NCI-H146 treated with DMSO at 0.1 percent for 48 hours (cell line): ENCODE measurements around the gene APH1A.
"Not testable (repeated sequence)": the region's sequence is repeated elsewhere in the genome, so short reads cannot be mapped to it uniquely, and the experiment has no call there.

Source experiments
- DNase-seq: peaks from one replicate; lab custom pipeline; 2025; ENCODE audit not compliant: unreplicated experiment; lab: John Stamatoyannopoulos, UW

The APH1A gene

DNA sequence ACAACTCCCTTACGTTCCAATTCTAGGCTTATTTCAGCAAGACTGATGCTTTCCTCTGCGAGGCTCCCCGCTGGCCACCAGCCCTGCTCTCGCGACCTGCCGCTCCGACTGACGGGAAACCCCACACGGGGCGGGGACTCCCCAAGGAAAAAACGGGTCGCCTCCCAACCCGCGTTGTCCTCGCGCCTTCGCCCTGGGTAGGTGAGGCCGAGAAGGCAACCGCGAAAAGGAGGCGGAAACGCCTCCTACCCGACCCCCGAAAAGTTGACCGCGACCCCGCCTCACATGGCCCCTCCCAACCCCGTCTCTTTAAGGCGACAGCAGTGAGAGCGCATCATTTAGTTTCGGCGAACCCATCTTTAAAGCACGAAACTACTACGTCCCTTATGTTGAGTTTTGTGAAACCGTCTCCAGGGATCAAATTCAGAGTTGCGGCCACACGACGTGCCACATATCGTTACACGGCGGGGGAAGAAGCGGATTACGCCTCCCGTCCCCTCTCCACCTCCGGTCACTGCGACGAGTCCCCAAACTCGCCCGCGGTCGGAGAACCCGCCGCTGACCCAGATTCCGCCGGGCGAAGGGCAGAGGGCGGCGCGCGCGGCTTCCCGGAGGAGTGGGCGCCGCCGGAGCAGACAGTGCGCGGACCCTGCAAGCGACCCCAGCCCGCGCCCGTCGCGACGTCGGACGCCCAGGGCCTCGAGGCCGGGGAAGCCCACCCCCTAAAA, 34.1 kb downstream of the APH1A start:
- peak; percentile 26 for DNase-seq

DNA sequence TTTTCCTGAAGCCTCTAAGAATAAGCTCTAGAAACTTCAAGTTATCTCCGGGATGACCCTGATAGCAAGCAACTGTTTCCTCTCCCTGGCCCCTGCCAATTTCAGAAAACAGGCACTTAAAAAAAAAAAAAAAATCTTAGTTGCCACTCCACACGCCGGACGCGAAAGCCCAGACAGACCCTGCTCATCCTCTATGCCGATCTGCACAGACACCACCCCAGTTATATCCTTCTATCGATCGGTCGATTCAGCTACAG, 34.6 kb downstream of the APH1A start:
- no peak for DNase-seq

DNA sequence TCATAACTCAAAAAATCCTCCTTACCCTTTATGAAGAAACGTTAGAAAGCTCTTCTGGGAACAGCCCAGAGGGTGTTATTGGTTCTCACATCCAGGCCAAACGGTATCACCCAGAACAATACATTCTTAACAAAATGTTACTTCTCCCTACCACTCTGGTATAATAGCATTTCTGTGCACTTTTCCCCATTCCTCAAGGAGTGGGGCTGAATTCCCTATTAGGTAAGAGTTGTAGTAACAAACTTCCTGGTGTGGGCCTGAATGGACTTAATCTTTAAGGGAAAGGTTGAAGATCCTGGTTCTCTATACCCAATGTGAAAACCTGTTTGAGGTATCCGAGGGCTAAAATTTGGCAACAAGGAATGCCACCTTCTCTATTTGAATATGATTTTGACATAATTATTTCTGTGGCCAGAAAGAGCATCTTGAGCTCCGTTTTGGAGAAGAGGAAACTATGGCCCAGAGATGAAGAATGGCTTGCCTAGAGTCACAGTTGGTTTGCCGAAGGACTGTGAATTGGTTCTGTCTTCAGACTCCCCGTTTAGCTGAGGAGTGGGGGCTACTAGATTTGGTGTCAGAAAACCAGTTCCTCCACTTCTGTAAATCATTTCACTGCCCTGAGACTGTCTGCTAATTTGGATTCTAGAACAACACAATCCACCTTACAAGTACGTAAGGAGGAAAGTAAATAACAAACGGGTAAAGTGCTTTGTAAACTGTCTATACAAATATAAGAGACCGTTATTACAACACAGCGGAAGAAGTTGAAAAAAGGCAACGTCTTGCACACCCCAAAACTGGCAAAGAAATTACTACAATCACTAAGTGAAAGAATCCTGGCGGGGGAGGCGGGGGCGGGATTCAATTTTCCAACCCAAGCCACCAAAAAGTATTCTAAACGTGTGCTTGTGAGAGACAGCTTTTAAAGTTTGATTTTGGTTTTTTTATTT, 35.2 kb downstream of the APH1A start:
- DNase-seq = no peak

DNA sequence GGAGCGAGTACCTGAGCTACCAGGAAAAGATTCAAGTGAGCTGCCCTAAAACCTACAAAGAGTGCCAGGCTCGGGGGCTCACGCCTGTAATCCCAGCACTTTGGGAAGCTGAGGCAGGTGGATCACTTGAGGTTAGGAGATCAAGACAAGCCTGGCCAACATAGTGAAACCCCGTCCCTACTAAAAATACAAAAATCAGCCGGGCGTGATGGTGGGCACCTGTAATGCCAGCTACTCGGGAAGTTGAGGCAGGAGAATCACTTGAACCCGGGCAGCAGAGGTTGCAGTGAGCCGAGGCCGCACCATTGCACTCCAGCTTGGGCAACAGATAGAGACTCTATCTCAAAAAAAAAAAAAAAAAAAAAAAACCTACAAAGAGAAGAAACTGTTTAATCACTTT, 35.9 kb downstream of the APH1A start:
- not testable (repeated sequence) for DNase-seq

DNA sequence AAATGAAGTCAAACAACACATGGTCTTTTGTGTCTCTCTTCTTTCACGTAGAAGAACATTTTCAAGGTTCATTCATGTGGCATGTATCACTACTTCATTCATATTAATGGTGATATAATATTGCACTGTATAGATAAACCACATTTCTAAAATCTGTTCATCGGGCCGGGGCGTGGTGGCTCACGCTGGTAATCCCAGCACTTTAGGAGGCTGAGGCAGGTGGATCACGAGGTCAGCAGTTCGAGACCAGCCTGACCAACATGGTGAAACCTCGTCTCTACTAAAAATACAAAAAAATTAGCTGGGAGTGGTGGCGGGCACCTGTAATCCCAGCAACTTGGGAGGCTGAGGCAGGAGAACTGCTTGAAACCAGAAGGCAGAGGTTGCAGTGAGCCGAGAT, 40.6 kb downstream of the APH1A start:
- not testable (repeated sequence) for DNase-seq

DNA sequence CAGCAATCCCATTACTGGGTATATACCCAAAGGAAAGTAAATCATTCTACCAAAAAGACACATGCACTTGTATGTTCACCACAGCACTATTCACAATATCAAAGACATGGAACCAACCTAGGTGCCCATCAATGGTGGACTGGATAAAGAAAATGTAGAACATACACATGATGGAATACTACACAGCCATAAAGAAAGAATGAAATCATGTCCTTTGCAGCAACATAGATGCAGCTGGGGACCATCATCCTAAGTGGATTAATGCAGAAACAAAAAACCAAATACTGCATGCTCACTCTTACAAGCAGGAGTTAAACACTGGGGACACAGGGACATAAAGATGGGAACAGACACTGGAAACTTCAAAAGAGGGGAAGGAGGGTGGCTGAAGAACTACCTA, 41.6 kb downstream of the APH1A start:
- no peak for DNase-seq

DNA sequence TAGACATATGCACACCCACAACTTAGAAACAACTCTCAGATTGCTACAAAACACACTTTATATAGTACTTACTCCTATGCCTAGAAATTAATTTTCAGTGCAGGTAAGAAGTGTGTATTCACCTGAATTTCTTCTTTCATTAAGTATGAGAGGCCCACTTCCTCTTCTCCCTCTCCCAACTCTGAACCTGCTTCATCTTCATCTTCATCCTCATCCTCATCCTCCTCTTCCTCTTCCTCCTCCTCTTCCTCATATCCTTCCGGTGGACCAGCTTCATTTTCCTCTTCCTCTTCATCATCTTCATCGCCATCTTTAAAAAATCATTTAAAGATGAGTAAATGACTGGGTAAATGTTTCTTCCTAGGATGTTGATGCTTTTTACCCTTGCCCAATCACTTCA, 42.3 kb downstream of the APH1A start:
- DNase-seq = no peak

DNA sequence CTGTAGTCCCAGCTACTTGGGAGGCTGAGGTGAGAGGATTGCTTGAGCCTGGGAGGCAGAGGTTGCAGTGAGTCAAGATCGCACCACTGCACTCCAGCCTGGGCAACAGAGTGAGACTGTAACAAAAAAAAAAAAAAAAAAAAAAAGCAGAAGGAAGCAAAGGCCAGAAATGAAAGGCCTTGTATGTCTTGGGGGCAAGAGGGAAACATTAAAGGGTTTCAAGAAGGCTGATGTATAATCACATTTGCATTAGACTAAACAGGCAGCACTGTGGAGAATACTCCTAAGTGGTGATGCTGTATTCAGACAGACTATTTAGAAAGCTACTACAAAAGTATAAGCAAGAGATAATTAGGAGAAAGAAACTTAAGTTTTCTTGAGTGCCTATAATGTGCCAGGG, 43.3 kb downstream of the APH1A start:
- DNase-seq = no peak

DNA sequence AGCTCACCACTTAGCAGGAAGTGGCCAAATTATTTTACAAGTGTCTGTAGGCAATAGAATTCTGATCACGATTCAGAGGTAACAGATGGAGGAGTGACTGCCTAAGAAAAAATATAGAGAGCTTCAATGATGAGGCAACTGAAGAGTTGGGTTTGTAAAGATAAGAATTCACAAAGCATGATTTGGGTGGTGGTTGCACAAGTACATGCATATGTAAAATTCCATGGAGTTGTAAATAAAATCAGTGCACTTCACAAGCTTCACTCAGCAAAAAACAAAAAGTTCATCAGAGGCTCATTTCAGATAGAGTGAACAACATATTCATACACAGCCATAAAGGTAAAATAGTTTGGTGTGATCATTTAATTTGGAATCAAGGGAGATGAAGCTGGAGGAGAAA, 43.8 kb downstream of the APH1A start:
- no peak for DNase-seq

DNA sequence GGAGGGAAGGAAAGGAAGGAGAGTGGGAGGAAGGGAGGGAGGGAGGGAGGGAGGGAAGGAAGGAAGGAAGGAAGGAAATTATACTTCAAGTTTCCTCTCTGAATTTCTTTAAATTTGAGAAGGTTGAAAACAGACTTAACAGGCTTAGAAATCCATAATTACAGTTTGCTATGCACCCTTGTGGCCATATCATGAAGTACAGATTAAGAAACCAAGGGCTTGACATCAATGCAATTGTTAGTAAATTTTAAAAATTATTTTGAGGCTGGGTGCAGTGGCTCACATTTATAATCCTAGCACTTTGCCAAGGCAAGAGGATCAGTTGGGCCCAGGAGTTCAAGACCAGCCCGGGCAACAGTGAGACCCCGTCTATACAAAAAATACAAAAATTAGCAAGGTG, 47.3 kb downstream of the APH1A start:
- DNase-seq = no peak

DNA sequence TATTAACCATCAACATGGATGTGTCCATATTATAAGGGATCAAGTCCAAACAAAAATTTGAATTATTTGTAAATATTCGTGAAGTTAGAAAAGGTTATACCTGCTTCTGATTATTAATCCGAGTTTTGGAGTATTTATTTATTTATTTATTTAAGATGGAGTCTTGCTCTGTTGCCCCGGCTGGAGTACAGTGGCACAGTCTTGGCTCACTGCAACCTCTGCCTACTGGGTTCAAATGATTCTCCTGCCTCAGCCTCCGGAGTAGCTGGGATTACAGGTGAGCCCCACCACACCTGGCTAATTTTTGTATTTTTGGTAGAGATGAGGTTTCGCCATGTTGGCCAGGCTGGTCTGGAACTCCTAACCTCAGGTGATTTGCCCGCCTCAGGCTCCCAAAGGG, 53.0 kb downstream of the APH1A start:
- DNase-seq = not testable (repeated sequence)
